ENCODE results near the gene ELP4.

- TF ChIP-seq CTCF (IDR thresholded peaks at IDR 0.05) (no peak), POLR2A (IDR thresholded peaks at IDR 0.05) (no peak)
Observed at GRCh38 chr11:31823644-31824331, 314.2 kb downstream of the ELP4 start.
